Omental fat pad (tissue), 4 donors: ENCODE measurements around the gene SLC27A5. TPM values are rescaled to one million over a fixed set of nuclear protein-coding genes. Genes with fewer than 3 reads are reported as not detected.

ENCODE experiments used
- ATAC-seq: fragments of 150-250 bp; one replicate; pipeline ENCODE4 v1.9.1; 2016; ENCODE audit warnings: mild to moderate bottlenecking, moderate library complexity; ENCODE audit not compliant: low FRiP score
- DNase-seq: peaks from one replicate; pipeline ENCODE4 v3.0.0-alpha.2; 2019; ENCODE audit warnings: low spot score
- total RNA-seq, 4 donors: library from RNA; depleted of rRNA; stranded (reverse); fragments of >200 nt; gene quantifications; one replicate each; pipeline ENCODE4 v1.1.0, GENCODE V29; 2016
- TF ChIP-seq, protein P1 (sequence below), 3 donors: fragments of 450-650 bp; IDR thresholded peaks; one replicate each; pipeline ENCODE4 v1.5.1; 2016 to 2017; ENCODE audit warnings: antibody characterized with exemption in 3 of 3, mild to moderate bottlenecking in 3 of 3, moderate library complexity in 2 of 3

The SLC27A5 gene
- total RNA-seq, 4 donors from 2014 or later, result 4.5 to 8.5 (median 5.6) TPM

DNA sequence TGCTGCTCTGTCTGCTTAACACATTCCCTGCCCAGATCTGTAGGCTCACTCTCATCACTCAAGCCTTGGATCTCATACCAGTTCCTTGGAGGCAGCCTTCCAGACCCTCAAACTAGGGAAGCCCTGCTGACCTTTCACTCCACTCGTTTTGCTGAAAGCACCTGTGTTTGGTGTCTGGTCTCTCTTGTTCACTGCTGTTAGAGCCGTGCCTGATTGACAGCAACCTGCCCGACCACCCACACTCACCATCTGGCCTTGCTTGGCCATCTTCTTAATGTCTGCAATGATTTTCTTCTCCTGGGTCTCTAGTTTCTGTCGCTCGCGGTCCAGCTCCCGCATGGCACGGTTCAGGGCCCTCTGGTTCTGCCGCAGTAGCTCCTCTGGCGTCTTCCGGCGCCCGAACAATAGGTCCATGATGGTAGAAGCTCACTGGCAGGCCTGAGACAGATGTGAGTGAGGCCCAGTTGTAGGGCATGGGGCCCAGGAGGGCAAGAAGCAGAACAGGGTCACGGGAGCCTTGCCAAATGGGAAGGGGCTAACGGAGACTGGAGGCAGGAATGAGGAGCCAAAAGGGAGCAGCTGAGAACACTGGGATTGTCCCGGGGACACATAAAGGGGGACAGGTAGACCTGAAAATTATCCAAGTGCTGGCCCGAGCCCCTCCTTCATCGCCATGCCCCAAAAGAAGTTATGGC, 42.2 kb upstream of the SLC27A5 start:
- TF ChIP-seq, protein P1, sequence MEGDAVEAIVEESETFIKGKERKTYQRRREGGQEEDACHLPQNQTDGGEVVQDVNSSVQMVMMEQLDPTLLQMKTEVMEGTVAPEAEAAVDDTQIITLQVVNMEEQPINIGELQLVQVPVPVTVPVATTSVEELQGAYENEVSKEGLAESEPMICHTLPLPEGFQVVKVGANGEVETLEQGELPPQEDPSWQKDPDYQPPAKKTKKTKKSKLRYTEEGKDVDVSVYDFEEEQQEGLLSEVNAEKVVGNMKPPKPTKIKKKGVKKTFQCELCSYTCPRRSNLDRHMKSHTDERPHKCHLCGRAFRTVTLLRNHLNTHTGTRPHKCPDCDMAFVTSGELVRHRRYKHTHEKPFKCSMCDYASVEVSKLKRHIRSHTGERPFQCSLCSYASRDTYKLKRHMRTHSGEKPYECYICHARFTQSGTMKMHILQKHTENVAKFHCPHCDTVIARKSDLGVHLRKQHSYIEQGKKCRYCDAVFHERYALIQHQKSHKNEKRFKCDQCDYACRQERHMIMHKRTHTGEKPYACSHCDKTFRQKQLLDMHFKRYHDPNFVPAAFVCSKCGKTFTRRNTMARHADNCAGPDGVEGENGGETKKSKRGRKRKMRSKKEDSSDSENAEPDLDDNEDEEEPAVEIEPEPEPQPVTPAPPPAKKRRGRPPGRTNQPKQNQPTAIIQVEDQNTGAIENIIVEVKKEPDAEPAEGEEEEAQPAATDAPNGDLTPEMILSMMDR (IDR thresholded peaks at IDR 0.05), result no peak
- DNase-seq (no peak), ATAC-seq (no peak)

DNA sequence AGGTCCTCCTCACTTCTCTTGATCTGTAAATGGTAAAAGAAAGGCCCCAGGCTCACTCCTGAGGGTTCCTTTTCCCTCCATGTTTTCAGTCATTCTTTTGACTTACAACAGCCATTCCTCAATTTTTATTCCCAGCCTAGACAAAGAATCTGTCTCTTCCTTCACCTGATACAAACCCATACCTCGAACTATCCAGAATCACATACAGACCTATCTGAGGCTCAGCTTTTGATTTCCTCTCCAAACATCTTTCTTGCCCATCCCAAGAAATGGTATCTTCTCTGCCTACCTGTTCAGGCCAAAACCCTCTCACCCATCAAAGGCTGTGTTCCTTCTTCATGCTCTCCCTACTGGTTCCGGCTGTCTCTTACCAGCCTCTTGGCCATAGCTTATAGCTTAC, 40.9 kb upstream of the SLC27A5 start:
- TF ChIP-seq, protein P1 (IDR thresholded peaks at IDR 0.05), result no peak
- DNase-seq (no peak), ATAC-seq (no peak)

DNA sequence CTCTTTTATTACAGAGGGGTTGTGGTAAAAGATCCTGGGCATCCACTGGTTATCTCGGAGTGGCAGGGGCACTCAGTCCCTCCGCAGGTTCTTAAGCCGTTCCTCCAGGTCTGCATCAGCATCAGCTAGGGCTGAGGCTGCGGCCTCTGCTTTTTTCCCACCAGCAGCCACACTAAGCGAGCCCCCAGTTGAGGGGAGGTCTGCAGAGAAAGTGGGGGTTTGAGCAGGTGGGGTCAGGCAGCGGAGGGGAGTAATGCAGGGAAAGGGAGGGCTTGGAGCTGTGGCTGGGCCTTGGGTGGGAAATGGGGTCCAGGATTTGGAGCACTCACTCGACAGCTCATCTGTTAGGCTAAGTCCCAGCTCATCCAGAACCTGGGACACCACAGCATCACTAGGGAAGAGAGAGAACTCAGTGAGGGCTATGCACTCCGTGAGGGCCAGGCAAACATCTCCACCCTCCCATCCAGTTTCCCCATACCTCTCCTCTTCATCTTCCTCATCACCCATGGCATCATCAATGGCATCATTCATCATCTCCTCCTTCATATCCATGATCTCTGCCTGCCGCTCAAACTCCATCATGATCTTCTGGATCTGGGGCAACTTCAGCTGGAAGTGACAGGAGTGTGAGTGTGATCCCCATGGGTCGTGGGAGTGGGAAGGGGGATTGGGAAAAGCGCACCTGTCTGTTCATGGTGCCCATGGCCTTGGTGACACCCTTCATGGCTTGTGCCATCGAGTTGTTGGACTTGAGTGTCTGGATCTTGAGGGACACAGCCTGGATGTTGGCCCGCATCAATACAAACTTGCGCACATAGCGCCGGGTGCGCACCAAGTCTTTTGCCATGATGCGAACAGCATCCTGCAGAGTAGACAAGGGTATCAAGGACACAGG, 40.0 kb upstream of the SLC27A5 start:
- TF ChIP-seq, protein P1 (IDR thresholded peaks at IDR 0.05), result no peak
- DNase-seq (no peak), ATAC-seq (no peak)

GRCh38 chr19:58551123-58551497, 39.3 kb upstream of the SLC27A5 start:
- ATAC-seq (no peak), DNase-seq (no peak)
- TF ChIP-seq, protein P1 (IDR thresholded peaks at IDR 0.05), result no peak

DNA sequence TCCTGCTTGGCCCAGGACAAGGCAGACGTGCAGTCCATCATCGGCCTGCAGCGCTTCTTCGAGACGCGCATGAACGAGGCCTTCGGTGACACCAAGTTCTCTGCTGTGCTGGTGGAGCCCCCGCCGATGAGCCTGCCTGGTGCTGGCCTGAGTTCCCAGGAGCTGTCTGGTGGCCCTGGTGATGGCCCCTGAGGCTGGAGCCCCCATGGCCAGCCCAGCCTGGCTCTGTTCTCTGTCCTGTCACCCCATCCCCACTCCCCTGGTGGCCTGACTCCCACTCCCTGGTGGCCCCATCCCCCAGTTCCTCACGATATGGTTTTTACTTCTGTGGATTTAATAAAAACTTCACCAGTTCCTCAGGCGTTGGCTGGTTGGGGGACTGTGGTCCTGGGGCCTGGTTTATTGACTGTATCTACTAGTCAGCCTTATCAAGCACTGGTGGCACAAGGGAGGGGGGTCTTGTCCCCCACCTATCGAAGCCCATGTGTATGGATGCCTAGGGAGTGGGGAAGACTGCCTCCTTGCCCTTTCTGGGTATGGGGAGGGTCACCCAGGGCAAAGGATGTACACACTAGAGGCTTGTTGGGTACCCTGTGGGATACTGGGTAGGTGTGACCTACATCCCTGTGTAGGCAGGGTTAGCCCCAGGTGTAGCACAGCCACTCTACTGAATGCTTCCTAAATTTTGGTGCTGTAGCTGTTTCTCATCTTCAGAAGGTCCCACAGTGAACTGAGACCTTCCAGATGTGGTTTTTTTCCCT, 38.8 kb upstream of the SLC27A5 start:
- TF ChIP-seq, protein P1 (IDR thresholded peaks at IDR 0.05), result no peak
- ATAC-seq (no peak), DNase-seq (no peak)

GRCh38 chr19:58549664-58550361, 38.0 kb upstream of the SLC27A5 start:
- DNase-seq (no peak), ATAC-seq (no peak)
- TF ChIP-seq, protein P1 (IDR thresholded peaks at IDR 0.05), result no peak
